HG03045 (cell line): ENCODE measurements around the gene FECH.
"Not testable (repeated sequence)": the region's sequence is repeated elsewhere in the genome, so short reads cannot be mapped to it uniquely, and the experiment has no call there.

ENCODE experiments used
- ATAC-seq: cut with Tn5 transposase; IDR thresholded peaks from one replicate; pipeline ENCODE4 v1.9.1; 2021; ENCODE audit warnings: mild to moderate bottlenecking, moderate library complexity; ENCODE audit not compliant: unreplicated experiment

Gene FECH, protein sequence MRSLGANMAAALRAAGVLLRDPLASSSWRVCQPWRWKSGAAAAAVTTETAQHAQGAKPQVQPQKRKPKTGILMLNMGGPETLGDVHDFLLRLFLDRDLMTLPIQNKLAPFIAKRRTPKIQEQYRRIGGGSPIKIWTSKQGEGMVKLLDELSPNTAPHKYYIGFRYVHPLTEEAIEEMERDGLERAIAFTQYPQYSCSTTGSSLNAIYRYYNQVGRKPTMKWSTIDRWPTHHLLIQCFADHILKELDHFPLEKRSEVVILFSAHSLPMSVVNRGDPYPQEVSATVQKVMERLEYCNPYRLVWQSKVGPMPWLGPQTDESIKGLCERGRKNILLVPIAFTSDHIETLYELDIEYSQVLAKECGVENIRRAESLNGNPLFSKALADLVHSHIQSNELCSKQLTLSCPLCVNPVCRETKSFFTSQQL

DNA sequence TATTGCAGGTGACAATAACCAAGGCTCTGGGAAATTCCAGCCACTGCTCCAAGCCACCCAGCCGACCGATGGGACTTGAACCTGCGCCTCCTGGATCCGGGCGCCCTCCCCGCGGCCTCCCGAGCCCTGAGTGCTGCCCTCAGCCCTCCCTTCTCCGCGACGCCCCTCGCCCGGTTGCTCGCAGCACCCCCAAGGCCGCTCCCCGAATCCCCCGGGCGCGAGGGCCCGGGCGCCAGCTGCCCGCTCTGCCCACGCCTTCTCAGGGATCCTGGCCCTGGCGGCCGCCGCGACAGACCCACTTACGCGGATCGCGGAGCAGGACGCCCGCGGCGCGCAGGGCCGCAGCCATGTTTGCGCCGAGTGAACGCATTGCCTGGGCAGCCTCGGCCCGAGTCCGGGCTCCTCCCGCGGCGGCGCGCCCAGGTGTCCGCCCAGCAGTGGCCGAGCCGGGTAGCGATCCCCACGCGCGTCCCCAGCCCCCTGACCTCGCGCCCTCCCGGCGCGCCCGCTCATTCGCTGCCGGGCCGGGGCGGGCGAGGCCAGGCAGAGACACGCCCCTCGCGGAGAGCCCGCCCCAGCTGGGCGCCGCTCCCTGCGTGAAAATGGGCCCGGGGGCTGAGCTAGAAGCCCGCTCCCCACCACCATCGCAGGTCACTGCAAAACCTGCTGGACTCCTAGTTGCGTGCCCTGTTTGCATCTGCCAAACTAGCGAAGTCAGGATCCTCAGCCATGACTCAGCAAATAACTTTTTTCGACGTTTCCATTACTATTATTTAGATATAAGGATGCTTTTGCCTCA lies at the start of gene FECH:
Gene FECH, minus strand, starts transcription at position 452 of the 799 bp plus-strand sequence. Its CDS starts 82 bp downstream, at position 370.
- peak; percentile 93 for ATAC-seq

DNA sequence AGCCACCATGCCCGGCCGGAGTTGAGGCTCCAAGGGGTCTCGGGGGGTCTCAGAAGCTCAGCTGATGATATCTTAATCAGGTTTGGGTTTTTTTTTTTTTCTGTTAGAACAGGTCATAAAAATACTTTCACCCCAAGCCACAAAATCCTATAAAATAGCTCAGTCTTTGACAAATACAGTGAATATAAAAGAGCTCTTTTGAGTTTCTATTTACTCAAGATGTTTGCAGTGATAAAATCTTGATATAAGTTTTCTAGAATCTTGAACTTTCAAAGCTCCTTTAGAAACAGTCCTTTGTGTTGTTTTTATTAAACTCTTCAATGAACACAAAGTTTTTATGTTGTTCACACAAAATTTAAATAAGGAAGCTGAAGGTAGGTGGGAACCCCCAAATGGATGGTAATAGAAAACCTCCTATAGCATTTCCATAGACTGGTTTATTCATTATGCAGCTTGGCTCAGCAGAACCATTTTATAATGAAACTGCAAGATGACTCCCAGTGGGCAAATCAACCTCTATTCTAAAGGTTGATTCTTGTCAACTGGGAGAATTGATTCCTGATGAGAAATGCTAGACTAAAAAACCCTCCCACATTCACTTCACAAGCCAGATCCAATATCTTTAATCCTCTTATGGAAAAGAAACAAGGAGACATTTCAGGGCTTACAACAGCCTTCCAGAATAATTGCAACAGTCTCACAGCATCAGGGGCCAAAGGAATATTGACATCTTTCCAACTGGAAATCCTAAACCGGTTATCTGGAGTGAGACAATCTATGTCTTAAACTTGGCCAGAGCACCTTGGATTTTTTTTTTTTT lies 48.7 kb upstream of the FECH start:
- no peak for ATAC-seq

DNA sequence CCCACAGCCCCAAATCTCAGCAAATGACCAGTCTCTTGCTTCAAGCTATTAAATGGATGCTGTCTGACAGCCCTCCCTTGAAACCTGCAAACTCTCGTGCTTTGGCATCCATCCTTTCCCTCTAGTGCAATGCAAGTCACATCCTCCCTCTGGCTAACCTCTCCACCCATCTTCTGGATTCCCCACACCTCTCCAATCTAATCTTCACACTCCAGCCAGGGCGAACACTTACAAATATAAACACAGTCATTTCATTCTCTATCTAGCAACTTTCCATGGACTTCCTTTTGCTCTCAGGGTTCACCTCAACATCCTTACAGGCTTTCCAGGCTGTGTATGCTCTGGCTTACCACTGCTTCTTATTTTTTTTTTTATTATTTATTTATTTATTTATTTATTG lies 45.2 kb upstream of the FECH start:
- no peak for ATAC-seq

DNA sequence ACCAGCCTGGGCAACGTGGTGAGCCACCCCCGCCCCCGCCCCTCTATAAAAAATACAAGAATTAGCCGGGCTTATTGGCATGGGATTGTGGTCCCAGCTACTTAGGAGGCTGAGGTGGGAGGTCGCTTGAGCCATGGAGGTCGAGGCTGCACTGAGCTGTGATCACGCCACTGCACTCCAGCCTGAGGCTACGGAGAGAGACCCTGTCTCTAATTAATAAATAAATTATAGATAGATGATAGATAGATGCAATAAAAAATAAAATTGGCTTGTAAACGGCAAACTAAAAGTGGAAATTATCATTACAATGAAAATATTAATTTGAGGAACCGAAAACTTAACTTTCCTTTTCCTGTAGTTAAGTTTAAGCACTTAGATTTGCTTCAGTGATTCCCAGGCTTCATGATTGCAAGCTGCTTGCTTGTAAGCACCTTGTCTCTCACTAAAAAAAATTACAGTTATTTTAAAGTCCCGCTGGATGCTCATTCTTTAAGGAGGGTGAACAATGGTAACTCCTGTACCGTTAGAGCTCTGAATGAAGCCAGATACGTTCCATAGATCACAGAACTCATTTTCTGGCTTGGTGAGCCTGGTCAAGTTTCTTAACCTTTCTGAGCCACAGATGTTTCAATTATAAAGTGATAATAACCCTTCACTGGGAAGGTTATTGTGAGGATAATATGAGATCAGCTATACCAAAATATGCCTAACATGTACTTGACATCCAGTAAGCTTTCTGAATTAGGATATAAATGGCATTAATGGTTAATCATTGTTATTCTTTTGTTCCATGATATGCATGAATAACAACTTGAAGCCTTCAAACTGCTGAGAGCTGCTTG lies 44.5 kb upstream of the FECH start:
- ATAC-seq = no peak

DNA sequence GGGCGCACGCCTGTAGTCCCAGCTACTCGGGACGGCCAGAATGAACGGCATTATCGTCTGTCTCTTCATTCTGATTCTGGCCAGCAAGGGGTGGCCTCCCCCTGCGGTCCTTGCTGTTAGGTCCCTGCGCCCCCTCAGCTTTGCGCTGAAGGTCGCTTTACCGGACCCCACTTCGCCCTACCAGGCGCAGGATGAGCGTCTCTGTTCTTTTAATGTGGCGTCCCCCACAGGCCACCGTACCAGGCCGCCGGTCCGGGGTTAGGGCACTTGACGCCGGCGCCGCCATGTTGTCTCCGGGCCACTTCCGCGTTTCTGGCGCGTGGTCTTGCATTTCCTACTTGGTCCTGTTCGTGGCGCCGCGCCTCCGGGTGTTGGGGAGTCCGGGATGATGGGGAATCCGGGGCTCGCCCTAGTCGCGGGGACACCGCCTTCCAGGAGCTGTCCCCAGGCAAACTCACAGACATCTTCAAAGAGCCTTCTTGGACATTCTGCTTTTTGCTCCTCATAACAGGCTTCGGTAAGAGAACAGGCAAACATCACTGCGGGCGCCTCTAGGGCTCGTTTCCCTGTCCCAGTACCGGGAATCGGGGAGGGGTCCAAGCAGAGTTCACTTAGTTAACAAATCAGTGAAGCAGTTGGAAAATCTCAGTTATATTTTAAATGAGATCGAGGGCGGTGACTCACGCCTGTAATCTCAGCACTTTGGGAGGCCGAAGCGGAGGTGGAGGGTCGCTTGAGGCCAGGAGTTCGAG lies 43.7 kb upstream of the FECH start:
- peak; percentile 98 for ATAC-seq

DNA sequence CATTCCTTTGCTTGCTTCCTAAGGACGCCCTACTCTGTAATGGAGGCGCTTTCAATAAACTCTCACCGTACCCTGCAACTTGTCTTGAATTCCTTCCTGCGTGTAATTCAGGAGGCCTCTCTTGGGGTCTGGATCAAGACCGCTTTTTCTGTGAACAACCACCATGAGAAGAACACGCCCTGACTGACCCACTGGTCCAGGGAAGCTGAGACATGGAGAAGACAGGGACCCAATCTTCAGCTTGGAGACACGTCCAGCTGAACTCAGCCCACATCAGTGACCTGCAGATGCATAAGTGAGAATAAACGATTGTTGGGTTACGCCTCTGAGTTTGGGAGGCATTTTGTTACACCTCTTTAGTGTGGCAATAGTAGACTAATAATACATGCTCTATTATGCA lies 42.9 kb upstream of the FECH start:
- ATAC-seq = no peak

DNA sequence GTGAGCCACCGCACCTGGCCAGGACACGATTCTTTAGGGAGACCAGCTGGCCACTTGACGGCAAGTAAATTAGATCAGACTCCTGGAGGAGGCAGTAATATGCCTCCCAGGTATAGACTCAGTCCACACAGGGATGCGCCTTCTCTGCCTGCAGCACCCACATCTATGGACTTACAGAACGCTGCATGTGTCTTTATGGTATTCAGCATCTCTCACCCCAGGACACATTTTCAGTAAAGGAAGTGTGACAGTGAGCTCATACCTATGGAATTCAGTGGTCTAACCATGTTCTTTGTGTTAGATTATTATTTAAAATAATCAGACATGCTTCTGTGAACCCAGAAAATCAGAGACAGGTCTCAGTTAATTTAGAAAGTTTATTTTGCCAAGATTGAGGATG lies 41.0 kb upstream of the FECH start:
- ATAC-seq = no peak

DNA sequence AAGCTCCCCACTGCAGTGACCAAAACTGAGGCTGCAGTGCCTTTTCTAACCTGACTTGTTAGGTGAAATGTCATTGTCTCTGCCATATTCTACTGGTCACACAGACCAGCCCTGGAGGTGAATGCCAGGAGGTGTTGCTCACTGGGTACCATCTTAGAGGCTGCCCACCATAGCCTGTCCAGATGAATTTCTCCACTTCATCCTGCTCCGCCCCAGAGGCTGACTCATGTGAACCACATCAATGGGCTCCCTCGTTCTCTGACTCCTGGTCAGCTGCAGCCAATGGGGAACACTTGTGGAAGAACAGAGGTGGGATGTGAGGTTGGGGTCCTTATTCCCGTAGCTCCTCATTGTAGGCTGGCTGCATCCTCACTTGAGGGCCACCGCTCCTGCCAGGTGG lies 38.5 kb upstream of the FECH start:
- no peak for ATAC-seq

DNA sequence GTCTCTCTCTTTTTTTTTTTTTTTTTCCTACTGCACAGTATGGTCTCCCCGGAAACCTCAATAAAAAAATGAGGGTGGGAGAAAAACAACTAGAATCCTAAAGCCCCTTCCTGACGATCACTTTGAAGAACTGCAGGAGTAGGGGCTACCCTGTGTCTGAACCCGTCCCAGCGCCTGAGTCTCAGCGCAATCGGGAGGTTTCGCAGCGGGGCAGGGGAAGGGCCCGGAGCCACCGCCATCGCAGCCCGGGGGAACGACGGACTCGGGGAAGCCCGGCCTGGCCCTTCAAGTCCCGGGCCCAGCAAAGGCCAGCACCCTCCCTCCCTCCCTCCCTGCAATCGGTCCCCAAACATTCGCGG lies 34.7 kb upstream of the FECH start:
- peak; percentile 21 for ATAC-seq

DNA sequence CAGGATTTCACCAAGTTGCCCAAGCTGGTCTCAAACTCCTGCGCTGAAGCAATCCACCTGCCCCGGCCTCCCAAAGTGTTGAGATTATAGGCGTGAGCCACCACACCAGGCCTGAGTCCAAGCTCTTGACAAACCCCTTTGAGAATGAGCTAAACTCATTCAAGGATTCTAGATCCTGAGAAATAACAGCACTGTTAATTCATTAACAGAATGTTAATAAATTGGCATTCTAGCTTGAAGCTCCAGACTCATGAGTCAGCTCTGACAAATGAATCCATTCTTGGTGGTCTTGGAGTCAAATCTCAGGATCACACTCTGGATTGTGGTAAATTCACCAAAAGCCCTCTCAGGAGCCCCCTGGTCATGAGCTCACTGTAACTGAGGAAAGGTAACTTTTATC lies 33.4 kb upstream of the FECH start:
- no peak for ATAC-seq

DNA sequence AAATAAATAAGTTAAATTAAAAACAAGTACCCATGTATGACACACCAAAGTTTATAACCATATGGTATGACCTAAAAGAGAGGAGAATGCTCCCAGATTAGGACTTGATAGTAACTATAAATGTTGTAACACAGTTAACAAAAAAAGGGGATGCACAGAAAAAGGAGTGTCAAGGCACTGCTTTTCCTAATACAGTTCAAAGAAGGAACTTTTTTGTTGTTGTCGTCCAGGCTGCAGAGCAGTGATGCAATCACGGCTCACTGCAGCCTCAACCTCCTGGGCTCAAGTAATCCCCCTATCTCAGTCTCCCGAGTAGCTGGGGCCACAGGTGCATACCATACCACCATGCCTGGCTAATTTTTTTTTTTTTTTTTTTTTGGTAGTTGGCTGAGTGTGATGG lies 32.4 kb upstream of the FECH start:
- ATAC-seq = no peak

DNA sequence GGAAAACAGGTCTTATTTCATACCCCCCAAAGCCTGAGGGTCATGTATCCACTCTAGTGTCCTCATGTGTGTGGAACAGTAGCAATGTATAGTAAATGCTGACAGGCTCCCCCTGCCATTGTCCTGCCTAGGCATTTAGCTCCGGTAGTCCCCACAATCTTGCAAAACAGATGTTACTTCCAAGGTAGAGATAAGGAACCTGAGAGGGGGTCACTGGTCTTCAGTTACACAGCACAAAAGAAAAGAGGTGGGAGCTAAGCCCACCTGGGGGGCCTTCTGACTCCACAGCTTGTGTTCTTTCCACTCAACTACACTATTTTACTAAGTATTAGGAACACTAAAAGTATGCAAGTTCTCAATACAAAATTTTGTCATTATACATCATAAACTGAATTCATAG lies 17.4 kb upstream of the FECH start:
- ATAC-seq = no peak

DNA sequence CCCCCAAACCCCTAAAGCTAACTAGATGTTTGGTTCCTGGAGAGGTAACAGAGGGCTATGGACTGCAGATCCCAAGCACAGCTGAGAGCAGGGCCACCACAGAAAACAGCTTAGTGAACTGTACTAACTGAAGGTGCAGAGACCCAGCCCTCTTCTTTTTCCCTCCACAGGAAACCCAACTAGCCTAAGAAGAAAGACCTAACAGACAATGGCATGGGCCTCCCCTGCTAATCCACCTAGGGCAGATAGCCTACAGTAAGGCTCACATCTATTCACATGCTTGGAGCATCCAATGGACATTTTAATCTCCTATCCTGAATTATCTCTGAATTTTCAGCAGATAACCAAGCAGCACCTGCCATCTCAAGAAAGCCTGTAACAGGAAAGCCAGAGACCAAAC lies 8.8 kb upstream of the FECH start:
- ATAC-seq = no peak

DNA sequence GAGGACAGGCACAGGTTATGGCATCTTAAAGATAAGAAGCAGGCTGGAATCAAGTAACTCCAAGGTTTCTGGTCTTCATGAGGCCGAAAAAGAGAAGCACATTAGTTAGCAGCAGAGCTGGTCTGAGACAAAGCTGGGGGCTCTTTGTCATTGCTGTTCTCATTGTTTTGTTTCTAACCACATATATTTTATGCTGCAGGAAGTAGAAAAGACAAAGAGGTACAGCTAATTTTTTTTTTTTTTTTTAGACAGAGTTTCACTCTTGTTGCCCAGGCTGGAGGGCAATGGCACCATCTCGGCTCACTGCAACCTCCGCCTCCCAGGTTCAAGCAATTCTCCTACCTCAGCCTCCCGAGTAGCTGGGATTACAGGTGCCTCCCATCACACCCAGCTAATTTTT lies 6.2 kb upstream of the FECH start:
- not testable (repeated sequence) for ATAC-seq

DNA sequence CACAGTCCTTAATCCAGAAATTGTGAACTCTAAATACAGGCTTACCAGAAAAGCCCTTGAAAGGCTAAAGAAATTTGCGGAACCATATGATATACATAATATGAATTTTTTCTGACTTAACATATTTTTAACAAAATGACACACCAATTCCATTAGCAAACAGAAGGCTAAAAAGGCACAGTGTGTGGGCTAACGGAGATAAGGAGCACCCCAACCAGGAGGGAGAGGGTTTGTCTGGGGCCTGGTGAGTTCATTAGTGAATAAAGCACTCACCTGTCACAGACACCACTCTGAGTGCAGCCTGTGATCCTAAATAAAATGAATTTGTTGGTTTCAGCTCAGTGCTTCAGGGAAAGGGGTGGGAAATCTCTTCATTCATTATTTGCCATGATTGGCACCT lies 2.7 kb upstream of the FECH start:
- ATAC-seq = no peak

DNA sequence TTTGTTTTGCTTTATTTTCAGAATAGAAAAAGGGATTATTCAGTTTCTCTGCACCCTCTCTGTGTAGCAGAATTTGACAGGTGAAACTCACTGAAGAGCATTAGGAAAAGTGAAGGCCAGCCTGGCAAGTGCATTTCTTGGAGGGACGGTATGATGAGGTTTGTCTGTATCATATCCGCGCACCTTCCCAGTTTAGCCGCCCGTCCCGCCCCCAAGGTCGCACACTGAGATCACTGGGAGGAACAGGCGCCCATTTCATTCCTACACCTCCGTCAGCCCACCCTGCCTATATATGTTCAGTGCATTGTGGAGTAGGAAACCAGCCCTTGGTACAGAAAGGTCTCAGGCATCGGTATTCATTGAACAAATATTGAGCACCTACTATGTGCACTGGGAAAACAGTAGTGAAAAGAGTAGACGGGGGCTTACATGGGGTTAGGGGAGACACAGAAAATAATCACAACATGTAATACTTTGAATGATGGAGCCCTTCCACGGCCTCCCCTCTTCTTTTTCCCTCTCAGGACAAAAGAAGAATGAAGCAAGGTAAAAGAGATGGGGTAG lies 678 bp upstream of the FECH start:
- ATAC-seq = no peak

DNA sequence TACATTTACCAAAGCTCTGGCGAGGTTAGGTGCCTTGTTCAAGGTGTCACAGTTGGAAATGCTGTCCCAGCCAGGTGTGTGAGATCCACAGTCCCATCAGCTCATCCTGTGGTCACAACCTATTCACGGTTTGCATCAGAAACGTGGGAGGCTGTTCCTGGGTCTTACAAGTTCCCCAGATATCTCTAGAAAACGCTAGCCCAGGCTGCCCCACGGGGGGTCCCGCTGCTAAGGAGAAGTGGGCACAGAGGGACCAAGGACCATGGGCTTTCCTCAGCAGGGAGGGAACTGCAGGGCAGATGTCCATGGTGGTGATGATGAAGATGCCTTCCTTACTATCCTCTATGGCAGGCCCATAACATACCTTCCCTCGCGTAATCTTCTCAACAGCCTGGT lies 649 bp downstream of the FECH start:
- ATAC-seq = peak; percentile 5

DNA sequence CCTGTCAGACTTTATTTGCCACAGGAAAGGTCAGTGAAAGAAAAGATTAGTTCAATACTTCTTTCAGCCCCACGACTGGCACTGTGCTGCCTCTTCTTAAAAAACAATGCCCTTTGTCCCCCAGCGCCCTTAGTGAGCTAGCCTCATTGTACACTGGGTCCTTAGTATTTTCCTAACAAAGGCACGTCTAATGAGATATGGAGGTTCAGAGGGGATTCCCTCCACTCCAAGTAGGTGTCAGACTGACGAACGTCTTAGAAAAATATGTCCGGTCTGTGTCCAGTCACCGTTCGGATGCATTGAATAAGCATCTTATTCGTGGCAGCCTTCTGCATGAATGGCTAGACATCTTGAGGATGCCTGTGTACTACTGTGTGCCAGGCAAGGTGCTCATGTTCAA lies 1.1 kb downstream of the FECH start:
- no peak for ATAC-seq

DNA sequence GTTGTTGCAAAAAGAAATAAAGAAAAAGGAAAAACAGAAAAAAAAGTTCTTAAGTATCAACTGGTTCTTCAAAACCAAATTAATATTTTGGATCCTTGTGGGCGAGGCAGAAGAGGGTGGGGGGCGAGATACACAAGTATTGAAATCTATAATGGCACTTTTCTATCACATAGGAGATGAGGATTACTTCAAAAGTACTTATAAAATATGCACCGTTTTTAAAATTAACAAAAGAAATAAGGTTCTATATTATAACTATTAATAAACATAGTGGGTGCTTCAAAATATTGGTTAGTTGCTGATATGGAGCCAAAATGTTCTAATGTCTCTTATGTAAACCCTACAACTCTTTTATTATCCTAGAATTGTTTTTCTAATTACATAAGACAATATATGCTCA lies 2.1 kb downstream of the FECH start:
- ATAC-seq = no peak
